HUES6 (cell line): Measurements from ENCODE around the gene MXRA8.
"Not testable (repeated sequence)": the region's sequence is repeated elsewhere in the genome, so short reads cannot be mapped to it uniquely, and the experiment has no call there.

ENCODE experiments used
- H3K27ac ChIP-seq: 2 replicates; pipeline ENCODE4 v1.7.0; 2013; ENCODE audit warnings: low read depth, mild to moderate bottlenecking, low read length, inconsistent platforms
- H3K27me3 ChIP-seq: 2 replicates; pipeline ENCODE4 v1.6.1; 2013; ENCODE audit warnings: low read length; ENCODE audit not compliant: control insufficient read depth, insufficient read depth
- H3K36me3 ChIP-seq: 2 replicates; pipeline ENCODE4 v1.6.1; 2013; ENCODE audit warnings: low read length; ENCODE audit not compliant: control insufficient read depth, insufficient read depth
- H3K4me1 ChIP-seq: 2 replicates; pipeline ENCODE4 v1.6.1; 2013; ENCODE audit warnings: low read length; ENCODE audit not compliant: control insufficient read depth, insufficient read depth
- H3K4me3 ChIP-seq: 2 replicates; pipeline ENCODE4 v1.5.1; 2013; ENCODE audit warnings: low read depth, low read length
- H3K9ac ChIP-seq: one replicate; pipeline ENCODE4 v1.6.1; 2013; ENCODE audit warnings: mild to moderate bottlenecking, low read length
- H3K9me3 ChIP-seq: 2 replicates; pipeline ENCODE4 v1.6.1; 2013; ENCODE audit warnings: low read depth, low read length; ENCODE audit not compliant: control insufficient read depth, insufficient read depth

Gene MXRA8

GRCh38 chr1:1358433-1359271, at the start of gene MXRA8:
Gene MXRA8, minus strand, starts transcription at chr1:1358555. Its CDS starts 51 bp downstream, at chr1:1358504.
- peak within 1 kb of the TSS; percentile 59 for H3K9ac ChIP-seq
- H3K36me3 ChIP-seq = no peaks in the 10 kb centered on the region
- H3K4me3 ChIP-seq = peak within 1 kb of the TSS; percentile 37
- peaks cover 60% of the 10 kb centered on the region for H3K4me1 ChIP-seq
- H3K9me3 ChIP-seq = no peaks in the 10 kb centered on the region
- H3K27me3 ChIP-seq = peaks cover 18% of the 10 kb centered on the region
- H3K27ac ChIP-seq = peak within 1 kb of the TSS; percentile 85; the same call in 1 of the 2 replicates

- Histone ChIP-seq H3K27me3 (no peaks in the 10 kb centered on the region), H3K9ac (peak overlapping the region; percentile 99), H3K4me1 (peaks cover 36% of the 10 kb centered on the region), H3K36me3 (peaks cover 49% of the 10 kb centered on the region), H3K4me3 (peak overlapping the region; percentile 98), H3K27ac (peak overlapping the region; percentile 97), H3K9me3 (peaks cover 9% of the 10 kb centered on the region)
These were observed 49.4 kb upstream of the MXRA8 start for GRCh38 chr1:1407636-1408318.

- Histone ChIP-seq H3K27ac (peak within 1 kb of the TSS; percentile 97), H3K36me3 (peaks cover 56% of the 10 kb centered on the region)
These were observed 48.7 kb upstream of the MXRA8 start, which contains the start of gene MRPL20 for GRCh38 chr1:1406821-1407635. Gene MRPL20, minus strand, starts transcription at chr1:1407293. Its CDS starts 76 bp downstream, at chr1:1407217.

GRCh38 chr1:1406101-1406820, 47.9 kb upstream of the MXRA8 start:
- Histone ChIP-seq H3K36me3 (peaks cover 59% of the 10 kb centered on the region), H3K9me3 (no peaks in the 10 kb centered on the region), H3K9ac (peak overlapping the region; percentile 99), H3K4me1 (peaks cover 32% of the 10 kb centered on the region), H3K27me3 (no peaks in the 10 kb centered on the region), H3K27ac (peak overlapping the region; percentile 97), H3K4me3 (peak overlapping the region; percentile 98)

More at GRCh38 chr1:1406821-1407635, 48.7 kb upstream of the MXRA8 start, which contains the start of gene MRPL20:
- Histone ChIP-seq H3K9ac (peak within 1 kb of the TSS; percentile 99), H3K4me3 (peak within 1 kb of the TSS; percentile 98), H3K9me3 (peaks cover 5% of the 10 kb centered on the region), H3K4me1 (peaks cover 36% of the 10 kb centered on the region), H3K27me3 (no peaks in the 10 kb centered on the region)

GRCh38 chr1:1403653-1404052, 45.3 kb upstream of the MXRA8 start:
- H3K27me3 ChIP-seq = no peaks in the 10 kb centered on the region
- no peaks in the 10 kb centered on the region for H3K9me3 ChIP-seq
- no peak overlapping the region for H3K4me3 ChIP-seq
- H3K36me3 ChIP-seq = peaks cover 73% of the 10 kb centered on the region
- H3K27ac ChIP-seq = no peak overlapping the region
- H3K4me1 ChIP-seq = peaks cover 15% of the 10 kb centered on the region
- H3K9ac ChIP-seq = no peak overlapping the region

- not testable (repeated sequence) for H3K9ac ChIP-seq, H3K27me3 ChIP-seq, H3K9me3 ChIP-seq, H3K4me3 ChIP-seq, H3K27ac ChIP-seq
- H3K36me3 ChIP-seq = peaks cover 72% of the 10 kb centered on the region
- peaks cover 15% of the 10 kb centered on the region for H3K4me1 ChIP-seq
These were observed 44.6 kb upstream of the MXRA8 start for GRCh38 chr1:1402901-1403392.

GRCh38 chr1:1402072-1402900, 43.9 kb upstream of the MXRA8 start:
- Histone ChIP-seq H3K9me3 (no peaks in the 10 kb centered on the region), H3K4me1 (peaks cover 18% of the 10 kb centered on the region), H3K27ac (no peak overlapping the region), H3K36me3 (peaks cover 75% of the 10 kb centered on the region), H3K27me3 (no peaks in the 10 kb centered on the region), H3K4me3 (no peak overlapping the region), H3K9ac (no peak overlapping the region)

- no peak overlapping the region for H3K27ac ChIP-seq
- H3K9me3 ChIP-seq = no peaks in the 10 kb centered on the region
- H3K27me3 ChIP-seq = no peaks in the 10 kb centered on the region
- peaks cover 18% of the 10 kb centered on the region for H3K4me1 ChIP-seq
- H3K36me3 ChIP-seq = peaks cover 80% of the 10 kb centered on the region
- no peak overlapping the region for H3K9ac ChIP-seq
- no peak overlapping the region for H3K4me3 ChIP-seq
These were observed 43.2 kb upstream of the MXRA8 start for GRCh38 chr1:1401457-1402010.

- H3K9me3 ChIP-seq = no peaks in the 10 kb centered on the region
- H3K27ac ChIP-seq = no peak overlapping the region
- peak overlapping the region; percentile 99 for H3K4me3 ChIP-seq
- peaks cover 12% of the 10 kb centered on the region for H3K4me1 ChIP-seq
- H3K9ac ChIP-seq = peak overlapping the region; percentile 97
- H3K27me3 ChIP-seq = no peaks in the 10 kb centered on the region
- peaks cover 77% of the 10 kb centered on the region for H3K36me3 ChIP-seq
These were observed 42.5 kb upstream of the MXRA8 start for GRCh38 chr1:1400576-1401456.
